ENCODE results near the gene ZNF738.

GRCh38 chr19:21321996-21322395 lies 36.8 kb upstream of the ZNF738 start:
- no peak for TF ChIP-seq CTCF (IDR thresholded peaks at IDR 0.05; ENCODE audit: low read depth, low read length)
- TF ChIP-seq EZH2phosphoT487 (IDR thresholded peaks at IDR 0.05; ENCODE audit: low read depth), result no peak

Measured in OCI-LY3 (cell line).